ENCODE measurements around the gene ZNF66. TPM values are rescaled to one million over a fixed set of nuclear protein-coding genes. Genes with fewer than 3 reads are reported as not detected.

Gene ZNF66
- 0.97 and 3.1 TPM in 2 replicates for total RNA-seq

DNA sequence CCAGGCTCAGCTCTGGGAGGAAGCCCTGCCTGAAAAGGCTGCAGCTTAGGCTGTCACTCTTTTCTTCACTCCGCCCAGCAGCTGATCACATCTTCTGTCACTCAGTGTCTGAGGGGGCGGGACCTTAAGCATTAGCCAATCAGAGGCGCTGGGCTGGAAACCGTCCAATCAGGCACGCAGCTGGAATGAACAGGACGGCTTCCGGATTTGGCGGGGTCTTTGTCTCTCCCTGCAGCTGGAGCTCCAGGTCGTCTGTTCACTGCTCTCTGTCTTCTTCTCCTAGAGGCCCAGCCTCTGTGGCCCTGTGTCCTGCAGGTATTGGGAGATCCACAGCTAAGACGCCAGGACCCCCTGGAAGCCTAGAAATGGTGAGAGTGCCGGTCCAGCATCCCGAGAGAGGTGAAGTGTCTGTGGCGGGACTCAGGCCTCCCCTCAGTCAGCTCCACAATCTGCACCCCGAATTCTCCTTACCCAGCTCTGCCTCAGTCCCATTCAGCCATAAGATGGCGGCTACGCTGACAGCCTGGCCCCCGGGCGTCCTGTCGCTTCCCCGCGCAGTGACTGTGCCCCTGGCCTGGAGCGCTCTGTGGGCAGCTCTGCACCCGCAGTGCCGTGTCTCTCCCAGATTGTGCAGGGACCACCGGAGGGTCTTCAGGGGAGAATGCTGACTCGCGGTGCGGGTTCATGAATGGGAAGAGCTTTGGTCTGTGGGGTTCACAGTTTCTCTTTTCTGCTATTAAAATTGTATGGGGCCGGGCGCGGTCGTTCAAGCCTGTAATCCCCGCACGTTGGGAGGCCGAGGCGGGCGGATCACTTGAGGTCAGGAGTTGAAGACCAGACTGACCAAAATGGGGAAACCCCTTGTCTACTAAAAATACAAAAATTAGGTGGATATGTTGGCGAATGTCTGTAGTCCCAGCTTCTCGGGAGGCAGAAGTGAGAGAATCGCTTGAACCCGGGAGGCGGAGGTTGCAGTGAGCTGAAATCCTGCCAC, at the start of gene ZNF66:
Gene ZNF66, plus strand, starts transcription at position 222 of the 994 bp plus-strand sequence. Its CDS starts 144 bp downstream, at position 366.

Other genes with a start within 250 kb of the ZNF66 start
- gene ZNF737, start 210.5 kb upstream of the ZNF66 start, total RNA-seq = 8.4 and 10.9 TPM in 2 replicates
- 23.6 and 28.1 TPM in 2 replicates for gene ZNF626, start 114.7 kb upstream of the ZNF66 start, total RNA-seq
- gene ZNF85, start 146.9 kb downstream of the ZNF66 start, total RNA-seq = 5.8 and 7.3 TPM in 2 replicates
- 8.9 and 14.3 TPM in 2 replicates for gene ZNF430, start 244.4 kb downstream of the ZNF66 start, total RNA-seq